Right renal pelvis (tissue), 4 donors: Measurements from ENCODE around the gene WDFY1. TPM values are rescaled to one million over a fixed set of nuclear protein-coding genes. Genes with fewer than 3 reads are reported as not detected.

Experiments used
- DNase-seq, 4 donors: peaks; one replicate each; pipeline ENCODE4 v3.0.0-alpha.2; 2013; ENCODE audit warnings: low read depth in 4 of 4, low spot score in 3 of 4, missing footprints in 1 of 4
- polyA plus RNA-seq, 4 donors: library from polyadenylated mRNA; unstranded; fragments of 120-200 nt; gene quantifications; one replicate each; pipeline ENCODE4 v1.2.1, GENCODE V29; 2013; ENCODE audit not compliant: insufficient read length in 4 of 4

The WDFY1 gene
- polyA plus RNA-seq, result 10 to 100 TPM; 55.4 to 71.2 (median 64.7) TPM

DNA sequence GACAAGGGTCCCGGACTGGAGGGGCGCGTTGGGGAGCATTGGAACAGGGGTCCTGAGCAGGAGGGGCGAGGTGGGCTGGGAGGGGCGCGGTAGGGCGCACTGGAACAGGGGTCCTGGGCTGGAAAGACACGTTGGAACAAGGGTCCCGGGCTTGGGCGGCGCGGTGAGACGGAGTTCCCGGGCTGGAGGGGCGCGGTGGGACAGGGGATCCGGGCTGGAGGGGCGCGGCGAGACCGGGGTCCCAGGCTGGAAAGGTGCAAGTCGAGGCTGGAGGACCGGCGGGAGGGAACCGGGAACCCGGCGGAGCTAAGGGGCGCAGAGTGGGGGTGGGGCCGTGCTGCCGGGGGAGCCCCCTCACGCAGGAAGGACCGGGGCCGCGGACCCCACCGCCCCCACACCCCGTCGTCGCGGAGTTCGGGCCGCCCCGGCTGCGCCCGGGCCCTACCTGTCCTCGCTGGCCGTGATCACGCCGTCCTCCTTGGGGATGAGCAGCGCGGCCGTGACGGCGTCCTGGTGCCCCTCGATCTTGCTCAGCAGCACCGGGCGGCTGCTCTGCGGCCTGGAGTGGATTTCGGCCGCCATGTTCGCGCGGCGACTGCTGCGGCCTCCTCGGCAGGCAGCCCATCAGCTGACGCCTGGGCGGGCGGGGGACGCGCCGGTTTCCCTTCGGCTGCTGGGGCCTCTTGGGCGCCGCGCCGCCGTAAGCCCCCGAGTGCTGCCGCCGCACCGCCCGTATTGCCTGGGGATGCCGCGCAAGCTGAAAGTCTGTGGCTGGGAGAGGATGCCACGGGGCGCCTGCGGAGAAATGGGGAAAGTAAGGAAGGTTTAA lies at the start of gene WDFY1:
Gene WDFY1, minus strand, starts transcription at position 633 of the 829 bp plus-strand sequence. Its CDS starts 51 bp downstream, at position 582.
- DNase-seq, result peak; percentile 73 to 78 (median 74)

DNA sequence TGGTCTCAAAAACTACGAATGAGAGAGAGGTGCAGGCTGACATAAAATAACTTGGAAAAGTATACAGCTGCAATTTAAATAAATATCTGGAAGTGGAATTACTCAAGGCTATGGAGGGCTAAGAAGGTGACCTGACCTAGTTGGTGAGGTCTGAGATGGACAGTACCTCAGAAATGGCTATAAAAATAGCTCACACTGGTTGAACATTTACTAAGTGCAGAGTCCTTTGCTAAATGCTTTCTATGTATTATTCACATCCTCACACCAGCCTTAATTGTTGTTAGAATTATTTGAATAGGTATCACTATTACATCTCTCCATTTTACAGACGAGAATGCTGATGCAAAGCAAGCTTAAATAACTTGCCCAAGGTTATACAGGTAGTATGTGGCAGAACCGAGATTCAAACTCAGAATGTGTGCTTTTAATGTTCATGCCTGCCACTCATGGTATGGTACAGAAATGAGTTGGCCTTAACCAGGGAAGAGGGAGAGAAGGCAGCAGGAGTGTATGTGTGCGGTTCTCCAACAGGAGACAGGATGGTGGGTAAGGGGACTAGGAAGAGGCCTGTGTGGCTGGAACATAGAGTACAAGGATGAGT lies 49.5 kb upstream of the WDFY1 start:
- no peak for DNase-seq

GRCh38 chr2:223993634-223994232 lies 48.6 kb upstream of the WDFY1 start:
- peak; percentile 68 to 77 (median 72) for DNase-seq

GRCh38 chr2:223991611-223992010 lies 46.5 kb upstream of the WDFY1 start:
- no peak for DNase-seq

DNA sequence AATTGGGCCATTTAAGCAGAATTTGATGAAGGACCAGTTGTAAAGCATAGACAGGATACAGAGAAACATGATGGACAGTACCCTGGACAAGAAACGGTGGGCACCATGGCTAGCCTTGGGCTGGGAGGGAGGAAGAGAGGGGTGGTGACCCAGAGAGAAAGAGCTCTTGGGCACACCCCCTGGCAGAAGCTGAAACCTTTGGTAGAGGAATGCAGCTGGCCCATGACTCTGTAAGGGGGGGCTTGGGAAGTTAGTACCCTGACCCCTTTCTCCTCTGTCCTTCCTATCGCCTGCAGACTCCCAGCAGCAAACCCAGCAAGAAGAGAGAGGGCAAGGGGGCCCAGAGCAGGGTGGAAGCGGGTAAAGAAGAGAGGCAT lies 44.7 kb upstream of the WDFY1 start:
- peak in 1 of 4 donors; percentile 22 for DNase-seq

- no peak for DNase-seq
Measured at GRCh38 chr2:223989206-223989855, 44.2 kb upstream of the WDFY1 start.

DNA sequence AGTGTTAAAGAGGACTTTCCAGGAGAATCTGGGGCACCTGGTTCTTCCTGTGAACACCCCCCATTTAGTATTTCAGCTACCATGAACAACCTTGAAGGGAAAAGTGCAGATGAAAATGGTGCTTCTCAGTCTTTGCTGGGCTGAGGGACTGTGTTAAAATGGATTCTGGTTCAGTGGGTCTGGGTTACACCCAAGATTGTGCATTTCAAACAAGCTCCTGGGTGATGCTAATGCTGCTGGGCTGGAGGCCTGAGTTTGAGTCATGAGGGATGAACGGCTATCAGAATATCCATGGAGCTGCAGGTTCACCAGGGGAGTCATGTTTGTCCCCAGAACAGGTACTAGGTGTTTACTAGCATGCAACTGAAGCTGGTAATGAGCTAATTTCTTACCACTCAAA lies 36.1 kb upstream of the WDFY1 start:
- DNase-seq, result no peak

GRCh38 chr2:223980803-223981202 lies 35.7 kb upstream of the WDFY1 start:
- DNase-seq, result no peak

GRCh38 chr2:223980397-223980735 lies 35.2 kb upstream of the WDFY1 start:
- DNase-seq, result no peak

DNA sequence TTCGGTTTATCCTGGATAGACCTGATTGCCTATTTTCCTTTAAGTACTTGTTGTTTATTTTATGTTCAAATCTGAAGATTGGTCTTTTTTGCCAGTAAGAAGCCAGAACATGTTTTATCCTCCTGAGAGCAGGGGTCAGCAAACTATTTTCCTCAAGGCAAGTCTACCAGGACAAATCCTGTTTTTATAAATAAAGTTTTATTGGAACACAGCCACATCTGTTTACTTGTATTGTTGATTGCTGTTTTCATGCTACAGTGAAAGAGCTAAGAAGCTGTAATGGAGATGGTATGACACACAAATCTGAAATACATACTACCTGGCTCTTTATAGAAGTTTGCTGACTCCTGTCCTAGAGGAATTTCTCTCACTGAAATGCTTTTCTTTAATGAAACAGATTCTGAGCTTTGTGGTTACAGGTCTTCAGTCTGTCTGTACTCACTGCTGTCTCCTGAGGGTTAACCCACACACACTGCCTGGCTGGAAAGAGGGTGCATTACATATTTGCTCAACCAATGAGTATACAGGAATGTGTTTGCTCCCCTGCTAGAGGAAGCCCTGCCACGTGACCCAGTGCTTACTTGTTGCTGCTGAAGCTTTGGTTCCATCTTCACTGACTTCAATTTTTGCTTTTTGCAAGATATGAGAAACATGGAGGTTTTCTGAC lies 34.7 kb upstream of the WDFY1 start:
- no peak for DNase-seq

GRCh38 chr2:223978451-223978850 lies 33.3 kb upstream of the WDFY1 start:
- no peak for DNase-seq

GRCh38 chr2:223976635-223977226 lies 31.6 kb upstream of the WDFY1 start:
- DNase-seq, result no peak

DNA sequence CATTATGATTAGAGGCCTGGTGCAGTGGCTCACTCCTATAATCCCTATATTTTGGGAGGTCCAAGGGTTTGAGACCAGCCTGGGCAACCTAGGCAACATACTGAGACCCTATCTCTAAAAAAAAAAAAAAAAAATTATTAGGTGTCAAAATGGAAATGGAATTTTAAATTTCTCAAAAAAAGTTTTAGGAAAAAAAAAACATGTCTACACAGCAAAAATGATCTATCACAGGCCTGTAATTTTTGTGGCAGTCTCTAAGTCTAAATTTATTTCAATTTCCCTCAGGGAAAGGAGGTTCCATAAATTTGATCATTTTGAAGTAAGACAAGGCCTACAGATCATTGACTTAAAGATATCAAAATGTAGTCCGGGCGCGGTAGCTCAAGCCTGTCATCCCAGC lies 28.5 kb upstream of the WDFY1 start:
- DNase-seq, result no peak

DNA sequence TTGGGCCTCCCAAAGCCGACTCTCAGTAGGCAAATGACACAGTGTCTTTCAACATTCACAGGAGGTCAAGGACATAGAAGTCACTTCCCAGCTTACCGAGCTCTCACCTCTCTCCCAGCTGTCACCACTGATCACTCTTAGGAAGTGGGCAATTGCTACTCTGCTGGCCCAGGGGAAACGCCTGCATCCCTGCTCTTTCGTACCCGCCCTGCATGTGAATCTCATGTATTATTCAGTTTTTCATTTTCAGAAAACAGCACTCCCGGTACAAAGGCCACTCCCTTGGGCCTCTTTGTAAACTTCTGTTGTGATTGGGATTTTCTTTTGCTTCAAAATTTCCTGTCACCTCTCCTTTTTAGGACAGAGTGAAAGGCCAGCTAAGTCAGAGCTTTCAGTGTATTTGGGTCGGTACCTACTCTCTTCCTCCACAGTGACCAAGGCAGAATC lies 27.5 kb upstream of the WDFY1 start:
- DNase-seq, result no peak

GRCh38 chr2:223971731-223972130 lies 26.6 kb upstream of the WDFY1 start:
- no peak for DNase-seq

GRCh38 chr2:223970343-223971128 lies 25.4 kb upstream of the WDFY1 start:
- peak in 2 of 4 donors; percentile 46 to 58 for DNase-seq

- no peak for DNase-seq
Measured at GRCh38 chr2:223969856-223970255, 24.7 kb upstream of the WDFY1 start.

- no peak for DNase-seq
Measured at GRCh38 chr2:223969315-223969714, 24.2 kb upstream of the WDFY1 start.

- DNase-seq, result no peak
Measured at GRCh38 chr2:223967981-223968380, 22.8 kb upstream of the WDFY1 start.
